ENCODE measurements around the gene TMPRSS3. TPM values are rescaled to one million over a fixed set of nuclear protein-coding genes. Genes with fewer than 3 reads are reported as not detected.

TMPRSS3 gene
- polyA plus RNA-seq, 1 experiment: not detected

GRCh38 chr21:42387164-42387563, 8.7 kb downstream of the TMPRSS3 start:
- Histone ChIP-seq H3K9me3 (ENCODE audit: control insufficient read depth, insufficient read depth, low read length) (no peaks in the 10 kb centered on the region; the same call in 1 of the 2 replicates), H3K27me3 (ENCODE audit: control insufficient read depth, insufficient read depth, low read length) (peaks cover 5% of the 10 kb centered on the region), H3K27ac (ENCODE audit: low read depth, low read length) (no peak overlapping the region), H3K4me3 (ENCODE audit: low read depth, low read length) (no peak overlapping the region)
- DNase-seq (ENCODE audit: low read depth, low spot score): no peak
- ChIA-PET CTCF (interaction anchor here (0.6 kb wide), 1 partner anchor 229 kb away, joined by 6 read pairs; no protein-coding TSS in a partner anchor), POLR2A (no interaction called here)
- TF ChIP-seq CTCF (IDR thresholded peaks at IDR 0.05; ENCODE audit: low read depth, low read length): no peak

GRCh38 chr21:42386034-42386591, 9.7 kb downstream of the TMPRSS3 start:
- Histone ChIP-seq H3K27ac (ENCODE audit: low read depth, low read length) (no peak overlapping the region), H3K4me3 (ENCODE audit: low read depth, low read length) (no peak overlapping the region), H3K9me3 (ENCODE audit: control insufficient read depth, insufficient read depth, low read length) (no peaks in the 10 kb centered on the region; the same call in 1 of the 2 replicates), H3K27me3 (ENCODE audit: control insufficient read depth, insufficient read depth, low read length) (peaks cover 5% of the 10 kb centered on the region)
- TF ChIP-seq CTCF (IDR thresholded peaks at IDR 0.05; ENCODE audit: low read depth, low read length): no peak
- POLR2A ChIA-PET: no interaction called here
- CTCF ChIA-PET: no interaction called here
- DNase-seq (ENCODE audit: low read depth, low spot score): no peak

GRCh38 chr21:42385619-42386018, 10.2 kb downstream of the TMPRSS3 start:
- Histone ChIP-seq H3K4me3 (ENCODE audit: low read depth, low read length) (no peak overlapping the region), H3K27ac (ENCODE audit: low read depth, low read length) (no peak overlapping the region), H3K27me3 (ENCODE audit: control insufficient read depth, insufficient read depth, low read length) (peaks cover 5% of the 10 kb centered on the region), H3K9me3 (ENCODE audit: control insufficient read depth, insufficient read depth, low read length) (no peaks in the 10 kb centered on the region; the same call in 1 of the 2 replicates)
- ChIA-PET POLR2A (no interaction called here), CTCF (no interaction called here)
- DNase-seq (ENCODE audit: low read depth, low spot score): no peak
- TF ChIP-seq CTCF (IDR thresholded peaks at IDR 0.05; ENCODE audit: low read depth, low read length): no peak

GRCh38 chr21:42384989-42385388, 10.9 kb downstream of the TMPRSS3 start:
- CTCF ChIA-PET: no interaction called here
- Histone ChIP-seq H3K4me3 (ENCODE audit: low read depth, low read length) (no peak overlapping the region), H3K27ac (ENCODE audit: low read depth, low read length) (no peak overlapping the region), H3K9me3 (ENCODE audit: control insufficient read depth, insufficient read depth, low read length) (no peaks in the 10 kb centered on the region; the same call in 1 of the 2 replicates), H3K27me3 (ENCODE audit: control insufficient read depth, insufficient read depth, low read length) (peaks cover 5% of the 10 kb centered on the region)
- DNase-seq (ENCODE audit: low read depth, low spot score): no peak
- POLR2A ChIA-PET: no interaction called here
- no peak for TF ChIP-seq CTCF (IDR thresholded peaks at IDR 0.05; ENCODE audit: low read depth, low read length)

GRCh38 chr21:42384156-42384945, 11.5 kb downstream of the TMPRSS3 start:
- CTCF ChIA-PET: interaction anchor here (0.7 kb wide), 1 partner anchor 239 kb away, joined by 6 read pairs; no protein-coding TSS in a partner anchor

More at GRCh38 chr21:42384156-42384945, 11.5 kb downstream of the TMPRSS3 start:
- no peak for DNase-seq (ENCODE audit: low read depth, low spot score)
- Histone ChIP-seq H3K27me3 (ENCODE audit: control insufficient read depth, insufficient read depth, low read length) (peaks cover 5% of the 10 kb centered on the region), H3K27ac (ENCODE audit: low read depth, low read length) (no peak overlapping the region), H3K4me3 (ENCODE audit: low read depth, low read length) (no peak overlapping the region), H3K9me3 (ENCODE audit: control insufficient read depth, insufficient read depth, low read length) (no peaks in the 10 kb centered on the region; the same call in 1 of the 2 replicates)
- no peak for TF ChIP-seq CTCF (IDR thresholded peaks at IDR 0.05; ENCODE audit: low read depth, low read length)
- POLR2A ChIA-PET: no interaction called here
